Transverse colon (tissue), 4 donors: ENCODE results near the gene LRRC49.

Experiments
- CTCF ChIP-seq, 5 experiments: fragments of 200-600 bp in 3 of 5; fragments of 450-650 bp in 2 of 5; sonication (generic) in 3 of 5; IDR thresholded peaks; 1 replicate in 2 of 5; 2 replicates in 3 of 5; pipeline ENCODE4 v1.5.1; 2016 to 2017; ENCODE audit warnings: antibody characterized with exemption in 5 of 5, inconsistent platforms in 3 of 5, mild to moderate bottlenecking in 2 of 5, moderate library complexity in 1 of 5
- POLR2A ChIP-seq: fragments of 450-650 bp; IDR thresholded peaks from one replicate; pipeline ENCODE4 v1.6.1; 2016; ENCODE audit warnings: antibody characterized with exemption, mild to moderate bottlenecking, moderate library complexity
- POLR2AphosphoS5 ChIP-seq, 3 donors: sonication (generic); formaldehyde crosslinking; IDR thresholded peaks; one replicate each; pipeline ENCODE4 v1.6.1; 2016; ENCODE audit warnings: antibody characterized with exemption in 3 of 3

GRCh38 chr15:70976851-70977250, 84.2 kb downstream of the LRRC49 start:
- TF ChIP-seq POLR2A (no peak), CTCF (IDR thresholded peaks at IDR 0.05) (no peak), POLR2AphosphoS5 (IDR thresholded peaks at IDR 0.05) (no peak)
